ENCODE measurements around the gene ADISSP.

DNA sequence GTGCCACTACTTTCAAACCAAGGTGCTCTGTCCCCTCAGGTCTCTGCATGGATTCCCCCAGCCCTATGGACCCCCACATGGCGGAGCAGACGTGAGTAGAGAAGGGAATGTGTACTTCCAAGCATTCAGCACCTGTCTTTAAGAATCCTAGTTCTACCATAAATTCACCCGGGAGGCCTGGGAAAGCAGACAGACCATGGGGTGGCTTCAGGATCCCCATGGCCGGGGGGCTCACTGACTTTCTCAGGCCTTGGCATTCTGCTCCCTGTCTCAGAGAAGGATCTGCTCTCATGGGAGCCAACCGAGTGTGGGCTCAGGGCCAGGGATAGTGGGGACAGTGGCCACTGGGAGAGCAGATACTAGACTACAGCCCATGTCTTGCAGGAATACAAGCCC is 30.8 kb upstream of the ADISSP start:
- TF ChIP-seq ZNF416 (tag by site-specific recombination; IDR thresholded peaks at IDR 0.05) (no peak), SP2 (tag by site-specific recombination; IDR thresholded peaks at IDR 0.05) (no peak), ZIC2 (tag by site-specific recombination; IDR thresholded peaks at IDR 0.05) (no peak), MYNN (tag by site-specific recombination; IDR thresholded peaks at IDR 0.05; ENCODE audit: borderline replicate concordance) (no peak), ZNF324 (tag by site-specific recombination; IDR thresholded peaks at IDR 0.05) (no peak), SCRT1 (tag by site-specific recombination; IDR thresholded peaks at IDR 0.05; ENCODE audit: borderline replicate concordance) (no peak)
- TF ChIP-seq, protein P1, sequence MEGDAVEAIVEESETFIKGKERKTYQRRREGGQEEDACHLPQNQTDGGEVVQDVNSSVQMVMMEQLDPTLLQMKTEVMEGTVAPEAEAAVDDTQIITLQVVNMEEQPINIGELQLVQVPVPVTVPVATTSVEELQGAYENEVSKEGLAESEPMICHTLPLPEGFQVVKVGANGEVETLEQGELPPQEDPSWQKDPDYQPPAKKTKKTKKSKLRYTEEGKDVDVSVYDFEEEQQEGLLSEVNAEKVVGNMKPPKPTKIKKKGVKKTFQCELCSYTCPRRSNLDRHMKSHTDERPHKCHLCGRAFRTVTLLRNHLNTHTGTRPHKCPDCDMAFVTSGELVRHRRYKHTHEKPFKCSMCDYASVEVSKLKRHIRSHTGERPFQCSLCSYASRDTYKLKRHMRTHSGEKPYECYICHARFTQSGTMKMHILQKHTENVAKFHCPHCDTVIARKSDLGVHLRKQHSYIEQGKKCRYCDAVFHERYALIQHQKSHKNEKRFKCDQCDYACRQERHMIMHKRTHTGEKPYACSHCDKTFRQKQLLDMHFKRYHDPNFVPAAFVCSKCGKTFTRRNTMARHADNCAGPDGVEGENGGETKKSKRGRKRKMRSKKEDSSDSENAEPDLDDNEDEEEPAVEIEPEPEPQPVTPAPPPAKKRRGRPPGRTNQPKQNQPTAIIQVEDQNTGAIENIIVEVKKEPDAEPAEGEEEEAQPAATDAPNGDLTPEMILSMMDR (tag by site-specific recombination; IDR thresholded peaks at IDR 0.05): no peak
- TF ChIP-seq, protein P2, sequence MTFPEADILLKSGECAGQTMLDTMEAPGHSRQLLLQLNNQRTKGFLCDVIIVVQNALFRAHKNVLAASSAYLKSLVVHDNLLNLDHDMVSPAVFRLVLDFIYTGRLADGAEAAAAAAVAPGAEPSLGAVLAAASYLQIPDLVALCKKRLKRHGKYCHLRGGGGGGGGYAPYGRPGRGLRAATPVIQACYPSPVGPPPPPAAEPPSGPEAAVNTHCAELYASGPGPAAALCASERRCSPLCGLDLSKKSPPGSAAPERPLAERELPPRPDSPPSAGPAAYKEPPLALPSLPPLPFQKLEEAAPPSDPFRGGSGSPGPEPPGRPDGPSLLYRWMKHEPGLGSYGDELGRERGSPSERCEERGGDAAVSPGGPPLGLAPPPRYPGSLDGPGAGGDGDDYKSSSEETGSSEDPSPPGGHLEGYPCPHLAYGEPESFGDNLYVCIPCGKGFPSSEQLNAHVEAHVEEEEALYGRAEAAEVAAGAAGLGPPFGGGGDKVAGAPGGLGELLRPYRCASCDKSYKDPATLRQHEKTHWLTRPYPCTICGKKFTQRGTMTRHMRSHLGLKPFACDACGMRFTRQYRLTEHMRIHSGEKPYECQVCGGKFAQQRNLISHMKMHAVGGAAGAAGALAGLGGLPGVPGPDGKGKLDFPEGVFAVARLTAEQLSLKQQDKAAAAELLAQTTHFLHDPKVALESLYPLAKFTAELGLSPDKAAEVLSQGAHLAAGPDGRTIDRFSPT (tag by site-specific recombination; IDR thresholded peaks at IDR 0.05): no peak
- TF ChIP-seq, protein P3, sequence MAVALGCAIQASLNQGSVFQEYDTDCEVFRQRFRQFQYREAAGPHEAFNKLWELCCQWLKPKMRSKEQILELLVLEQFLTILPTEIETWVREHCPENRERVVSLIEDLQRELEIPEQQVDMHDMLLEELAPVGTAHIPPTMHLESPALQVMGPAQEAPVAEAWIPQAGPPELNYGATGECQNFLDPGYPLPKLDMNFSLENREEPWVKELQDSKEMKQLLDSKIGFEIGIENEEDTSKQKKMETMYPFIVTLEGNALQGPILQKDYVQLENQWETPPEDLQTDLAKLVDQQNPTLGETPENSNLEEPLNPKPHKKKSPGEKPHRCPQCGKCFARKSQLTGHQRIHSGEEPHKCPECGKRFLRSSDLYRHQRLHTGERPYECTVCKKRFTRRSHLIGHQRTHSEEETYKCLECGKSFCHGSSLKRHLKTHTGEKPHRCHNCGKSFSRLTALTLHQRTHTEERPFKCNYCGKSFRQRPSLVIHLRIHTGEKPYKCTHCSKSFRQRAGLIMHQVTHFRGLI (tag by site-specific recombination; IDR thresholded peaks at IDR 0.05): no peak
- TF ChIP-seq, protein P4, sequence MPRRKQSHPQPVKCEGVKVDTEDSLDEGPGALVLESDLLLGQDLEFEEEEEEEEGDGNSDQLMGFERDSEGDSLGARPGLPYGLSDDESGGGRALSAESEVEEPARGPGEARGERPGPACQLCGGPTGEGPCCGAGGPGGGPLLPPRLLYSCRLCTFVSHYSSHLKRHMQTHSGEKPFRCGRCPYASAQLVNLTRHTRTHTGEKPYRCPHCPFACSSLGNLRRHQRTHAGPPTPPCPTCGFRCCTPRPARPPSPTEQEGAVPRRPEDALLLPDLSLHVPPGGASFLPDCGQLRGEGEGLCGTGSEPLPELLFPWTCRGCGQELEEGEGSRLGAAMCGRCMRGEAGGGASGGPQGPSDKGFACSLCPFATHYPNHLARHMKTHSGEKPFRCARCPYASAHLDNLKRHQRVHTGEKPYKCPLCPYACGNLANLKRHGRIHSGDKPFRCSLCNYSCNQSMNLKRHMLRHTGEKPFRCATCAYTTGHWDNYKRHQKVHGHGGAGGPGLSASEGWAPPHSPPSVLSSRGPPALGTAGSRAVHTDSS (tag by site-specific recombination; IDR thresholded peaks at IDR 0.05): no peak
